Regular cardiac myocyte (primary cell): ENCODE results near the gene NAA60. TPM values are rescaled to one million over a fixed set of nuclear protein-coding genes. Genes with fewer than 3 reads are reported as not detected.

ENCODE experiments used
- total RNA-seq: library from RNA; depleted of rRNA; stranded (reverse); fragments of >200 nt; gene quantifications from 2 replicates; pipeline ENCODE4 v1.2.3, GENCODE V29; 2014

NAA60 gene
- total RNA-seq: 10.2 and 14.9 TPM in 2 replicates

DNA sequence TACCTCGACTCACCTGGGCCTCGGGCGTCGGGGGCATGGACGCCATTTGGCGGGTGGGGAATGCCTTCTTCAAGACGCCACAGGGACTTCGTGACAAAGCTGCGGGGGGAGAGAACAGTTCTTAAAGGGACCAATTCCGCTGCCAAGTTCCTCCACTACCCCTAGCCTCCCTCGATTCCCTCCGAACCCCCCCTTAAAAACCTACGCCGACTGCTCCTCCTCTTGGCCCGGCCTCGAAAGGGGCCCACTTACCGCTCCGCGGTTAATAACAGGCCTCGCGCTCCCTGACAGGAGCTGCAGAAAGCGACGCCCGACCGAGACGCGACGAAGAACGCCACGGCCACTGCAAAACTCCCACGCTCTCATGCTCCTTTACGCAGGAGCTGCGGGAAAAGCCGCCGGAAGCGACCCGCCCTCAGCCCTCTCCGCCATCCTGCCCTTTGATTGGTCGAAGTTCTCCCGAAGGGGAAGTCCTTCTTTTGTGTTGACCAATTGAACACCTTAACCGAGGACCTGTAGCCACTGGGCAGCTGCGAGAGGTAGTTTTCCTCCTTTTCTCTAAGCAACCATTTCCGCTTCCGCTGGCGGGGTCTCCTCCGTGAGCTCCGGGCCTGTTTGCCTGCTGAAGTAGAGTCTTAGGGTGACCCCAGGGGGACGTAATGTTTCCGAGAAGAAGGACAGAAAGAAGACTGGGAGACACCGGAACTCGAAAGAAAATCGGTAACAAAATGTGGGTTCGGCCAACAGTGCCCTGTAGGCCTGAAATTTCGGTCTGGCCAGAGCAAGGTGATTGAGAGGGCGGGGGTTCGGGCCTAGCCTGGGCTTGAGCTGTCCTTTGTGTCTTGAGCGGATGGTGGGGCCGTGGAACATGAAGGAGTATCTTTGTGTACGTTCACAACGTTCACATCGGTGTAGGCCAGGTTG lies at the start of gene NAA60, which contains the start of gene ZNF597:
NAA60 (plus strand) TSS at position 573 of the 924 bp plus-strand sequence. CDS start 32,548 bp downstream, outside the sequence.
ZNF597 (minus strand) TSS at position 397 of the 924 bp plus-strand sequence; CDS start at position 46, 351 bp downstream.

DNA sequence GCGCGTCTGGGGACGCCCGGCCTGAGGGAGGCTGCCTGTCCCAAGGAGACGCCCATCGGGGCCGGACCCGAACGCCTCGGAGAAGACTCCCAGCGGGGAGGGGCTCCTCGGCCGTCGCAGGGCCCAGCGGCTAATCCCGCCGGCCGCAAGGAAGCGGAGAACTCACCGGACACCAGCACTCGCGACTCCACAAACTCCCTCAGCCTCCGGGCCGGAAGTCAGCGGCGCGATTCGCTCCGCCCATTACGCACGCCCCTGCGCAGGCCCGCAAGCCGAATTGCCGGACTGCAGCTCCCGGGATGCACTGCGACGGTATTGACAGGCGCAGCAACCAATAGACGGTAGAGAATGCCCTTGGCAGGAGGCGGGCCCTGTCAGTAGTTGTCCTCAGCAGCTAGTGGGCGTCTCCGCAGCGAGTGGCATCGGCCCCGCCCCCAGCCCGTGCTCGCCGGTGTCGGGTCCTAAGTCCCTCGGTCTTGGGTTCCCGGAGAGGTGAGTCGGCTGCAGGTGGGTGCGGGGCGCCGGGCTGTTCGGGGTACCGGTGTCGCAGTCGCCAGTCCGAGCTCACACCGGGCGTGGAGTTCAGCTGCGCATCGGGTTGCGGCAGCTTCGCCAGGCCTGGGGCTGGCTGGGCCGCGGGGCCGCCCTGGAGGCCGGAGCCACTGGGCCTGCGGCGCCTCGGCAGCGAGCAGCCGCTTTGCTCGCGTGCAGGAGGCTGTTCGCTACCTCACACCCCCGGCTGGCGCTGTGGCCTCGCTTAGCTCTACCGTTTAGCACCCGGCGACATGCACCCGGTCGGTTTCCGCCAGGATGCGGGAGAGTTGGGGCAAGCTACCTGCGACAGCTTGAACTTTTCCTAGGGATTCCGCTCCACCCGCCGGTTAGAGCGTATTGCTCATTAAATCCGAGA lies 42.4 kb upstream of the NAA60 start, which contains the start of the genes ZNF174 and ZSCAN32:
ZNF174 (plus strand) TSS at position 437 of the 910 bp plus-strand sequence. CDS start 790 bp downstream, outside the sequence.
ZSCAN32 (minus strand) TSS at position 226 of the 910 bp plus-strand sequence. CDS start 3,447 bp downstream, outside the sequence.

DNA sequence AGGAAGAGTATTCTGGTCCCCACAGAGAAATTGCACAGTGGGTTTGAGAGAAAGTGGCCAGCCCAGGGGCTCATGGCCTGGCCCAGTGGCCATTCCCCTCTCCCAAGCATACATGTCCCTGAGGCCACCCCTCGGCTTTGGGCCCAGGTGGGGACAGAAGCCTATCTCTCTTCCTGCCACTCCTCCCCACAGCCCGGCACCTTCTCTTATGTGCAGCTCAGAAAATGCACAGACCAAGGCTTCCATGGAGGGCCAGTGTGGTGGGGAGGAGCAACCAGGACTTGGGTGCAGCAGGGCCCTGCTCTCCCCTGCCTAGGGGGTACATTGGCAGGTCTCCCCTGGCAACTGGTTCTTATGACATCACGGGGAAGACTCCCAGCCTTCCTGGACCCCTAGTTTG lies 51.7 kb downstream of the NAA60 start, which contains the start of gene C16orf90:
C16orf90 (minus strand) TSS at position 314 of the 400 bp plus-strand sequence; CDS start at position 246, 68 bp downstream.

Other genes with a start within 250 kb of the NAA60 start
- 9.3 and 11.1 TPM in 2 replicates for gene ZNF200, start 208.5 kb upstream of the NAA60 start, total RNA-seq
- gene MEFV, start 187.0 kb upstream of the NAA60 start, total RNA-seq: under 0.01 TPM in 1 of 2 replicates, not detected in the other
- 36.0 and 44.8 TPM in 2 replicates for gene ZNF263, start 160.2 kb upstream of the NAA60 start, total RNA-seq
- gene TIGD7, start 138.2 kb upstream of the NAA60 start, total RNA-seq: 6.5 and 8.7 TPM in 2 replicates
- gene ZNF75A, start 138.2 kb upstream of the NAA60 start, total RNA-seq: 16.1 and 17.2 TPM in 2 replicates
- gene OR2C1, start 87.8 kb upstream of the NAA60 start, total RNA-seq: under 0.01 and 0.19 TPM in 2 replicates
- gene ZSCAN32, start 42.7 kb upstream of the NAA60 start, total RNA-seq: 7.9 and 9.3 TPM in 2 replicates
- 4.0 and 5.6 TPM in 2 replicates for gene ZNF174, start 42.5 kb upstream of the NAA60 start, total RNA-seq
- 2.3 and 2.7 TPM in 2 replicates for gene ZNF597, start 176 bp upstream of the NAA60 start, total RNA-seq
- not detected in 2 replicates for gene C16orf90, start 51.8 kb downstream of the NAA60 start, total RNA-seq
- gene CLUAP1, start 57.3 kb downstream of the NAA60 start, total RNA-seq: 15.8 and 21.3 TPM in 2 replicates
- under 0.01 and 0.19 TPM in 2 replicates for gene NLRC3, start 133.7 kb downstream of the NAA60 start, total RNA-seq
- gene SLX4, start 167.9 kb downstream of the NAA60 start, total RNA-seq: 2.8 and 6.3 TPM in 2 replicates
- gene DNASE1, start 211.0 kb downstream of the NAA60 start, total RNA-seq: 13.4 and 24.0 TPM in 2 replicates